HEK293 (cell line): ENCODE measurements around the gene LAG3.

ENCODE experiments used
- ATF2 ChIP-seq: fragments of 450-650 bp; formaldehyde crosslinking; IDR thresholded peaks from 2 replicates; pipeline ENCODE4 v1.5.1; 2016; ENCODE audit warnings: missing biosample characterization, missing genetic modification characterization, low read depth
- CTCF ChIP-seq: fragments of 450-650 bp; formaldehyde crosslinking; IDR thresholded peaks from 2 replicates; pipeline ENCODE4 v1.5.1; 2016; ENCODE audit warnings: missing biosample characterization, missing genetic modification characterization
- PRDM10 ChIP-seq: fragments of 450-650 bp; formaldehyde crosslinking; IDR thresholded peaks from 2 replicates; pipeline ENCODE4 v1.5.1; 2016; ENCODE audit warnings: missing biosample characterization, missing genetic modification characterization
- ZBTB8A ChIP-seq: fragments of 450-650 bp; formaldehyde crosslinking; IDR thresholded peaks from 2 replicates; pipeline ENCODE4 v1.5.1; 2016; ENCODE audit warnings: missing biosample characterization, missing genetic modification characterization
- ZNF146 ChIP-seq: fragments of 450-650 bp; formaldehyde crosslinking; IDR thresholded peaks from 2 replicates; pipeline ENCODE4 v1.5.1; 2016; ENCODE audit warnings: missing biosample characterization, missing genetic modification characterization

- no peak for TF ChIP-seq PRDM10 (tag by site-specific recombination)
- no peak for TF ChIP-seq ATF2
- TF ChIP-seq ZNF146 (tag by site-specific recombination) = no peak
- TF ChIP-seq CTCF = no peak
- TF ChIP-seq ZBTB8A (tag by site-specific recombination) = no peak
These were observed 10.7 kb downstream of the LAG3 start for GRCh38 chr12:6782850-6783566.
